WTC11 (cell line): Measurements from ENCODE around the gene ZMIZ1. TPM values are rescaled to one million over a fixed set of nuclear protein-coding genes. Genes with fewer than 3 reads are reported as not detected.

Experiments
- ATAC-seq: fragments of 200-7000 bp; cut with Tn5 transposase; 2 replicates; pipeline ENCODE4 v1.10.0; 2021; ENCODE audit warnings: mild to moderate bottlenecking, moderate library complexity
- CTCF ChIA-PET: fragments of 300-600 bp; sonication (Branson Sonifier 250); formaldehyde crosslinking; loops from one replicate; lab custom pipeline; 2021; ENCODE audit warnings: antibody characterized with exemption; lab: Charles Lee
- POLR2A ChIA-PET: fragments of 350-600 bp; sonication (Branson Sonifier 250); formaldehyde crosslinking; loops from one replicate; lab custom pipeline; 2021; ENCODE audit warnings: antibody characterized with exemption; lab: Charles Lee
- DNase-seq: peaks from one replicate; pipeline ENCODE4 v3.0.0; 2021; ENCODE audit warnings: low spot score
- H3K27ac Mint-ChIP-seq: 2 replicates; pipeline ENCODE4 v1.8.0; 2021; ENCODE audit warnings: mixed read lengths
- H3K27me3 Mint-ChIP-seq: 2 replicates; pipeline ENCODE4 v1.8.0; 2021; ENCODE audit warnings: low read depth, mild to moderate bottlenecking, moderate library complexity, mixed read lengths
- H3K36me3 Mint-ChIP-seq: 2 replicates; pipeline ENCODE4 v1.8.0; 2021; ENCODE audit warnings: mixed read lengths
- H3K4me1 Mint-ChIP-seq: 2 replicates; pipeline ENCODE4 v1.8.0; 2022; ENCODE audit warnings: mixed read lengths
- H3K4me3 Mint-ChIP-seq: 2 replicates; pipeline ENCODE4 v1.8.0; 2021; ENCODE audit warnings: mild to moderate bottlenecking, moderate library complexity, mixed read lengths
- H3K9me3 Mint-ChIP-seq: 2 replicates; pipeline ENCODE4 v1.8.0; 2021; ENCODE audit warnings: mixed read lengths
- AFF4 ChIP-seq: sonication (generic); formaldehyde crosslinking; IDR thresholded peaks from 2 replicates; pipeline ENCODE4 v1.8.1; 2023; ENCODE audit warnings: mild to moderate bottlenecking, missing genetic modification reagents, borderline replicate concordance
- ARID4B ChIP-seq: sonication (generic); formaldehyde crosslinking; IDR thresholded peaks from 2 replicates; pipeline ENCODE4 v1.8.0; 2023; ENCODE audit warnings: missing genetic modification reagents, mild to moderate bottlenecking, borderline replicate concordance
- CDX4 ChIP-seq: fragments of 250-450 bp; sonication (Bioruptor Pico); IDR thresholded peaks from 2 replicates; pipeline ENCODE4 v1.9.0; 2021; ENCODE audit warnings: moderate library complexity, mild to moderate bottlenecking, inconsistent platforms, borderline replicate concordance
- IRF1 ChIP-seq: sonication (generic); formaldehyde crosslinking; IDR thresholded peaks from 2 replicates; pipeline ENCODE4 v1.8.0; 2023; ENCODE audit warnings: missing genetic modification reagents
- NFATC4 ChIP-seq: fragments of 250-450 bp; sonication (Bioruptor Pico); IDR thresholded peaks from 2 replicates; pipeline ENCODE4 v1.9.0; 2021; ENCODE audit warnings: mild to moderate bottlenecking
- PRRX2 ChIP-seq: fragments of 250-450 bp; sonication (Bioruptor Pico); IDR thresholded peaks from 2 replicates; pipeline ENCODE4 v1.8.0; 2021; ENCODE audit warnings: mild to moderate bottlenecking
- RELA ChIP-seq: sonication (generic); formaldehyde crosslinking; IDR thresholded peaks from 2 replicates; pipeline ENCODE4 v1.8.1; 2022; ENCODE audit warnings: missing genetic modification reagents, mild to moderate bottlenecking, borderline replicate concordance
- SOX15 ChIP-seq: fragments of 250-450 bp; sonication (Bioruptor Pico); IDR thresholded peaks from 2 replicates; pipeline ENCODE4 v1.9.0; 2021; ENCODE audit warnings: mild to moderate bottlenecking
- TEAD1 ChIP-seq: sonication (generic); formaldehyde crosslinking; IDR thresholded peaks from 2 replicates; pipeline ENCODE4 v1.8.0; 2022; ENCODE audit warnings: mild to moderate bottlenecking, missing genetic modification reagents
- TEAD4 ChIP-seq: sonication (generic); formaldehyde crosslinking; IDR thresholded peaks from 2 replicates; pipeline ENCODE4 v1.8.0; 2022; ENCODE audit warnings: mild to moderate bottlenecking, missing genetic modification reagents
- TP53 ChIP-seq: sonication (generic); formaldehyde crosslinking; IDR thresholded peaks from 2 replicates; pipeline ENCODE4 v1.8.1; 2023; ENCODE audit warnings: mild to moderate bottlenecking, missing genetic modification reagents
- USF2 ChIP-seq: sonication (generic); formaldehyde crosslinking; IDR thresholded peaks from 2 replicates; pipeline ENCODE4 v1.8.1; 2023; ENCODE audit warnings: mild to moderate bottlenecking, missing genetic modification reagents, moderate library complexity
- ZBTB43 ChIP-seq: sonication (generic); formaldehyde crosslinking; IDR thresholded peaks from 2 replicates; pipeline ENCODE4 v1.8.1; 2023; ENCODE audit warnings: mild to moderate bottlenecking, missing genetic modification reagents
- ZNF232 ChIP-seq: sonication (generic); formaldehyde crosslinking; IDR thresholded peaks from 2 replicates; pipeline ENCODE4 v1.8.0; 2022; ENCODE audit warnings: mild to moderate bottlenecking, missing genetic modification reagents
- ZNF281 ChIP-seq: sonication (generic); formaldehyde crosslinking; IDR thresholded peaks from 2 replicates; pipeline ENCODE4 v1.8.0; 2023; ENCODE audit warnings: mild to moderate bottlenecking, missing genetic modification reagents
- ZNF396 ChIP-seq: fragments of 250-450 bp; sonication (Bioruptor Pico); IDR thresholded peaks from 2 replicates; pipeline ENCODE4 v1.8.0; 2021; ENCODE audit warnings: mild to moderate bottlenecking, moderate library complexity, borderline replicate concordance
- ZNF671 ChIP-seq: fragments of 250-450 bp; sonication (Bioruptor Pico); IDR thresholded peaks from 2 replicates; pipeline ENCODE4 v1.8.0; 2021; ENCODE audit warnings: mild to moderate bottlenecking
- total RNA-seq: library from RNA; stranded (reverse); gene quantifications from 3 replicates; pipeline ENCODE4 v1.2.3, GENCODE V29; 2021

The ZMIZ1 gene
- total RNA-seq, 1 experiment from 2014 or later: 44.4 TPM

GRCh38 chr10:79237454-79238157 is 168.8 kb downstream of the ZMIZ1 start (continued):
- TF ChIP-seq IRF1 (CRISPR knock-in tag): no peak

- H3K27me3 Mint-ChIP-seq: peaks cover 90% of the 10 kb centered on the region
- peaks cover 70% of the 10 kb centered on the region for H3K4me1 Mint-ChIP-seq
- ChIA-PET CTCF (interaction anchor here (1.6 to 4.0 kb wide), 3 partner anchors 9 to 36 kb away, joined by 4 to 18 read pairs (median 11); no protein-coding TSS in a partner anchor), POLR2A (interaction anchor here (0.5 to 2.8 kb wide), 2 partner anchors 9 to 146 kb away, joined by 5 to 15 read pairs; no protein-coding TSS in a partner anchor)
- no peak for TF ChIP-seq SOX15
- no peak for ATAC-seq
- DNase-seq: no peak
- H3K4me3 Mint-ChIP-seq: no peak overlapping the region
- H3K36me3 Mint-ChIP-seq: peaks cover 7% of the 10 kb centered on the region; the same call in 1 of the 2 replicates
- no peaks in the 10 kb centered on the region for H3K9me3 Mint-ChIP-seq
- no peak overlapping the region for H3K27ac Mint-ChIP-seq
Measured at GRCh38 chr10:79238158-79238520, 169.4 kb downstream of the ZMIZ1 start.

GRCh38 chr10:79238606-79239005 is 169.8 kb downstream of the ZMIZ1 start:
- peaks cover 85% of the 10 kb centered on the region for H3K27me3 Mint-ChIP-seq
- no peak for ATAC-seq
- POLR2A ChIA-PET: interaction anchor here (0.5 to 2.8 kb wide), 3 partner anchors 9 to 209 kb away, joined by 5 to 15 read pairs (median 9); no protein-coding TSS in a partner anchor

More at GRCh38 chr10:79238606-79239005, 169.8 kb downstream of the ZMIZ1 start:
- no peak for TF ChIP-seq ZNF232
- TF ChIP-seq TP53: no peak
- no peak for TF ChIP-seq TEAD1 (CRISPR knock-in tag)
- TF ChIP-seq USF2 (CRISPR knock-in tag): no peak
- TF ChIP-seq ZNF396: no peak
- TF ChIP-seq PRRX2 (CRISPR knock-in tag): no peak
- no peak for TF ChIP-seq ZBTB43 (CRISPR knock-in tag)
- TF ChIP-seq RELA: no peak
- TF ChIP-seq ARID4B (CRISPR knock-in tag): no peak
- no peak for TF ChIP-seq AFF4
- TF ChIP-seq CDX4 (CRISPR knock-in tag): no peak
- TF ChIP-seq TEAD4 (CRISPR knock-in tag): no peak
- TF ChIP-seq ZNF281 (CRISPR knock-in tag): no peak
- no peak for TF ChIP-seq NFATC4 (CRISPR knock-in tag)
- no peak for TF ChIP-seq ZNF671 (CRISPR knock-in tag)
- TF ChIP-seq, all 79 proteins: peak for 0
- peaks cover 3% of the 10 kb centered on the region; the same call in 1 of the 2 replicates for H3K36me3 Mint-ChIP-seq
- peak overlapping the region; percentile 10; the same call in 1 of the 2 replicates for H3K4me3 Mint-ChIP-seq
- H3K27ac Mint-ChIP-seq: no peak overlapping the region
- no peak for DNase-seq
- peaks cover 70% of the 10 kb centered on the region for H3K4me1 Mint-ChIP-seq
- CTCF ChIA-PET: interaction anchor here (1.6 to 4.0 kb wide), 3 partner anchors 9 to 36 kb away, joined by 4 to 18 read pairs (median 11); no protein-coding TSS in a partner anchor
- no peaks in the 10 kb centered on the region for H3K9me3 Mint-ChIP-seq
